A549 treated with Mapracorat at 1 μM for 4 hours (cell line): Measurements from ENCODE around the gene BARX1. TPM values are rescaled to one million over a fixed set of nuclear protein-coding genes. Genes with fewer than 3 reads are reported as not detected.

Experiments used
- total RNA-seq: library from RNA; stranded (reverse); fragments of 200-300 nt; extraction: Qiagen RNA extraction; gene quantifications from 5 replicates; pipeline ENCODE4 v1.2.3, GENCODE V29; 2022

The BARX1 gene, protein sequence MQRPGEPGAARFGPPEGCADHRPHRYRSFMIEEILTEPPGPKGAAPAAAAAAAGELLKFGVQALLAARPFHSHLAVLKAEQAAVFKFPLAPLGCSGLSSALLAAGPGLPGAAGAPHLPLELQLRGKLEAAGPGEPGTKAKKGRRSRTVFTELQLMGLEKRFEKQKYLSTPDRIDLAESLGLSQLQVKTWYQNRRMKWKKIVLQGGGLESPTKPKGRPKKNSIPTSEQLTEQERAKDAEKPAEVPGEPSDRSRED
- total RNA-seq = 8.3 to 13.3 TPM (median 12.0 TPM) in 5 replicates

GRCh38 chr9:93955111-93955980, at the start of gene BARX1:
TSS of gene BARX1 (minus strand) at chr9:93955355. CDS start at chr9:93955146, 209 bp downstream.

Other genes with a start within 250 kb of the BARX1 start
- gene PTPDC1, start 129.1 kb upstream of the BARX1 start, total RNA-seq = 3.8 to 4.5 TPM (median 4.4 TPM) in 5 replicates